RWPE2 (cell line): ENCODE measurements around the gene DESI2.

Source experiments
- ATAC-seq: fragments of 200-7000 bp; cut with Tn5 transposase; 3 replicates; pipeline ENCODE4 v1.9.1; 2021; ENCODE audit warnings: low read depth
- DNase-seq: peaks from one replicate; pipeline ENCODE4 v3.0.0-alpha.2; 2020; ENCODE audit warnings: low spot score
- H3K27ac ChIP-seq: fragments of 450-650 bp; 2 replicates; pipeline ENCODE4 v1.5.1; 2017; ENCODE audit warnings: mild to moderate bottlenecking; ENCODE audit not compliant: poor library complexity, severe bottlenecking
- H3K27me3 ChIP-seq: fragments of 250-450 bp; sonication (Bioruptor Pico); 2 replicates; pipeline ENCODE4 v1.5.1; 2021; ENCODE audit warnings: mild to moderate bottlenecking, moderate library complexity; ENCODE audit not compliant: insufficient read depth, poor library complexity, severe bottlenecking
- H3K36me3 ChIP-seq: fragments of 250-450 bp; sonication (Bioruptor Pico); 2 replicates; pipeline ENCODE4 v1.5.1; 2020; ENCODE audit warnings: low read depth, mild to moderate bottlenecking, moderate library complexity
- H3K4me1 ChIP-seq: fragments of 250-450 bp; sonication (Bioruptor Pico); 2 replicates; pipeline ENCODE4 v1.5.1; 2021; ENCODE audit warnings: mild to moderate bottlenecking, moderate library complexity; ENCODE audit not compliant: insufficient read depth, poor library complexity, severe bottlenecking
- H3K4me3 ChIP-seq: fragments of 250-450 bp; sonication (Bioruptor Pico); 2 replicates; pipeline ENCODE4 v1.5.1; 2021; ENCODE audit warnings: mild to moderate bottlenecking, moderate library complexity; ENCODE audit not compliant: severe bottlenecking
- H3K9me3 ChIP-seq: fragments of 250-450 bp; sonication (Bioruptor Pico); 2 replicates; pipeline ENCODE4 v1.5.1; 2021; ENCODE audit warnings: mild to moderate bottlenecking, moderate library complexity; ENCODE audit not compliant: severe bottlenecking
- CTCF ChIP-seq: fragments of 450-650 bp; IDR thresholded peaks from one replicate; pipeline ENCODE4 v1.5.1; 2017; ENCODE audit warnings: mild to moderate bottlenecking, moderate library complexity; ENCODE audit not compliant: poor library complexity, severe bottlenecking

DESI2 gene

GRCh38 chr1:244652623-244653438, at the start of gene DESI2:
DESI2 (plus strand) TSS chr1:244653126; CDS start chr1:244653314, 188 bp downstream.
- no peaks in the 10 kb centered on the region for H3K9me3 ChIP-seq
- peaks cover 12% of the 10 kb centered on the region for H3K36me3 ChIP-seq
- DNase-seq (peak; percentile 98), ATAC-seq (peak; percentile 97)
- peak within 1 kb of the TSS; percentile 60 for H3K27ac ChIP-seq
- no peaks in the 10 kb centered on the region for H3K27me3 ChIP-seq
- H3K4me1 ChIP-seq: peaks cover 9% of the 10 kb centered on the region
- H3K4me3 ChIP-seq: peak within 1 kb of the TSS; percentile 82
- peak; percentile 48 for TF ChIP-seq CTCF

GRCh38 chr1:244603498-244603897, 49.4 kb upstream of the DESI2 start:
- no peak overlapping the region for H3K4me3 ChIP-seq
- H3K4me1 ChIP-seq: peaks cover 5% of the 10 kb centered on the region
- H3K27me3 ChIP-seq: no peaks in the 10 kb centered on the region
- no peak overlapping the region for H3K27ac ChIP-seq
- DNase-seq (no peak), ATAC-seq (no peak)
- no peaks in the 10 kb centered on the region for H3K9me3 ChIP-seq
- no peaks in the 10 kb centered on the region for H3K36me3 ChIP-seq
- TF ChIP-seq CTCF: peak; percentile 74

GRCh38 chr1:244605835-244606370, 47.0 kb upstream of the DESI2 start:
- Histone ChIP-seq H3K27ac (no peak overlapping the region), H3K4me3 (no peak overlapping the region), H3K4me1 (no peaks in the 10 kb centered on the region), H3K27me3 (no peaks in the 10 kb centered on the region), H3K9me3 (no peaks in the 10 kb centered on the region), H3K36me3 (no peaks in the 10 kb centered on the region)
- no peak for TF ChIP-seq CTCF
- no peak for ATAC-seq
- DNase-seq: no peak

GRCh38 chr1:244614113-244614836, 38.7 kb upstream of the DESI2 start:
- no peak overlapping the region for H3K27ac ChIP-seq
- TF ChIP-seq CTCF: no peak
- no peaks in the 10 kb centered on the region for H3K36me3 ChIP-seq
- no peak overlapping the region for H3K4me3 ChIP-seq
- ATAC-seq (no peak), DNase-seq (no peak)
- H3K9me3 ChIP-seq: no peaks in the 10 kb centered on the region
- H3K27me3 ChIP-seq: no peaks in the 10 kb centered on the region
- H3K4me1 ChIP-seq: no peaks in the 10 kb centered on the region
